ENCODE measurements around the gene CUL3.

Gene CUL3

GRCh38 chr2:224580248-224580647 lies 4.9 kb downstream of the CUL3 start:
- no peak for DNase-seq (ENCODE audit: low read depth)

- DNase-seq (ENCODE audit: low read depth) = no peak
Observed at GRCh38 chr2:224579411-224579810, 5.8 kb downstream of the CUL3 start.

- DNase-seq (ENCODE audit: low read depth) = no peak
Observed at GRCh38 chr2:224577541-224577940, 7.6 kb downstream of the CUL3 start.

GRCh38 chr2:224576088-224576715 lies 9.0 kb downstream of the CUL3 start:
- DNase-seq (ENCODE audit: low read depth) = no peak

GRCh38 chr2:224574423-224575084 lies 10.6 kb downstream of the CUL3 start:
- DNase-seq (ENCODE audit: low read depth) = no peak

- DNase-seq (ENCODE audit: low read depth) = no peak
Observed at GRCh38 chr2:224573724-224574123, 11.4 kb downstream of the CUL3 start.

GRCh38 chr2:224572338-224572737 lies 12.8 kb downstream of the CUL3 start:
- no peak for DNase-seq (ENCODE audit: low read depth)

- DNase-seq (ENCODE audit: low read depth) = no peak
Observed at GRCh38 chr2:224570328-224570993, 14.7 kb downstream of the CUL3 start.

- no peak for DNase-seq (ENCODE audit: low read depth)
Observed at GRCh38 chr2:224569654-224570053, 15.5 kb downstream of the CUL3 start.

GRCh38 chr2:224565452-224566035 lies 19.6 kb downstream of the CUL3 start:
- DNase-seq (ENCODE audit: low read depth) = no peak

GRCh38 chr2:224563537-224563936 lies 21.6 kb downstream of the CUL3 start:
- DNase-seq (ENCODE audit: low read depth) = no peak

- DNase-seq (ENCODE audit: low read depth) = no peak
Observed at GRCh38 chr2:224562831-224563230, 22.3 kb downstream of the CUL3 start.

GRCh38 chr2:224561234-224562005 lies 23.7 kb downstream of the CUL3 start:
- no peak for DNase-seq (ENCODE audit: low read depth)

- no peak for DNase-seq (ENCODE audit: low read depth)
Observed at GRCh38 chr2:224560549-224560948, 24.6 kb downstream of the CUL3 start.

- DNase-seq (ENCODE audit: low read depth) = no peak
Observed at GRCh38 chr2:224557610-224558009, 27.6 kb downstream of the CUL3 start.

GRCh38 chr2:224556381-224556780 lies 28.8 kb downstream of the CUL3 start:
- no peak for DNase-seq (ENCODE audit: low read depth)

- DNase-seq (ENCODE audit: low read depth) = no peak
Observed at GRCh38 chr2:224555823-224556366, 29.3 kb downstream of the CUL3 start.

GRCh38 chr2:224552771-224553170 lies 32.4 kb downstream of the CUL3 start:
- DNase-seq (ENCODE audit: low read depth) = no peak

GRCh38 chr2:224551693-224552092 lies 33.5 kb downstream of the CUL3 start:
- DNase-seq (ENCODE audit: low read depth) = no peak

- DNase-seq (ENCODE audit: low read depth) = no peak
Observed at GRCh38 chr2:224546926-224547325, 38.2 kb downstream of the CUL3 start.

GRCh38 chr2:224545884-224546644 lies 39.1 kb downstream of the CUL3 start:
- DNase-seq (ENCODE audit: low read depth) = peak; percentile 26

All from non-pigmented ciliary epithelial cell (primary cell).